GM10266 (cell line): ENCODE data around the gene PGBD5.

Experiments used
- DNase-seq: peaks from one replicate; pipeline ENCODE4 v3.0.0; 2012; ENCODE audit errors: extremely low spot score
- CTCF ChIP-seq: IDR thresholded peaks from 2 replicates; pipeline ENCODE4 v1.5.1; 2012; ENCODE audit warnings: mild to moderate bottlenecking, low read depth; ENCODE audit not compliant: control insufficient read depth, insufficient read depth; ENCODE audit errors: missing control alignments

PGBD5 gene

GRCh38 chr1:230356190-230356589, 69.9 kb downstream of the PGBD5 start:
- no peak for DNase-seq
- no peak for TF ChIP-seq CTCF

- TF ChIP-seq CTCF, result no peak
- no peak for DNase-seq
Measured at GRCh38 chr1:230355594-230355993, 70.5 kb downstream of the PGBD5 start.

GRCh38 chr1:230355128-230355527, 71.0 kb downstream of the PGBD5 start:
- DNase-seq, result no peak
- TF ChIP-seq CTCF, result no peak

GRCh38 chr1:230354005-230354404, 72.1 kb downstream of the PGBD5 start:
- TF ChIP-seq CTCF, result no peak
- no peak for DNase-seq

- no peak for DNase-seq
- TF ChIP-seq CTCF, result no peak
Measured at GRCh38 chr1:230352537-230352936, 73.6 kb downstream of the PGBD5 start.

- TF ChIP-seq CTCF, result no peak
- no peak for DNase-seq
Measured at GRCh38 chr1:230351983-230352382, 74.1 kb downstream of the PGBD5 start.

- no peak for TF ChIP-seq CTCF
- DNase-seq, result no peak
Measured at GRCh38 chr1:230351514-230351913, 74.6 kb downstream of the PGBD5 start.
